GM18520 (cell line): ENCODE measurements around the gene FAM107B.
A peak's percentile ranks its signal among the peaks of the same experiment; 100 is the strongest.
"Not testable (repeated sequence)": the region's sequence is repeated elsewhere in the genome, so short reads cannot be mapped to it uniquely, and the experiment has no call there.

Experiments used
- ATAC-seq: cut with Tn5 transposase; IDR thresholded peaks from one replicate; pipeline ENCODE4 v1.9.1; 2021; ENCODE audit not compliant: unreplicated experiment

FAM107B gene

DNA sequence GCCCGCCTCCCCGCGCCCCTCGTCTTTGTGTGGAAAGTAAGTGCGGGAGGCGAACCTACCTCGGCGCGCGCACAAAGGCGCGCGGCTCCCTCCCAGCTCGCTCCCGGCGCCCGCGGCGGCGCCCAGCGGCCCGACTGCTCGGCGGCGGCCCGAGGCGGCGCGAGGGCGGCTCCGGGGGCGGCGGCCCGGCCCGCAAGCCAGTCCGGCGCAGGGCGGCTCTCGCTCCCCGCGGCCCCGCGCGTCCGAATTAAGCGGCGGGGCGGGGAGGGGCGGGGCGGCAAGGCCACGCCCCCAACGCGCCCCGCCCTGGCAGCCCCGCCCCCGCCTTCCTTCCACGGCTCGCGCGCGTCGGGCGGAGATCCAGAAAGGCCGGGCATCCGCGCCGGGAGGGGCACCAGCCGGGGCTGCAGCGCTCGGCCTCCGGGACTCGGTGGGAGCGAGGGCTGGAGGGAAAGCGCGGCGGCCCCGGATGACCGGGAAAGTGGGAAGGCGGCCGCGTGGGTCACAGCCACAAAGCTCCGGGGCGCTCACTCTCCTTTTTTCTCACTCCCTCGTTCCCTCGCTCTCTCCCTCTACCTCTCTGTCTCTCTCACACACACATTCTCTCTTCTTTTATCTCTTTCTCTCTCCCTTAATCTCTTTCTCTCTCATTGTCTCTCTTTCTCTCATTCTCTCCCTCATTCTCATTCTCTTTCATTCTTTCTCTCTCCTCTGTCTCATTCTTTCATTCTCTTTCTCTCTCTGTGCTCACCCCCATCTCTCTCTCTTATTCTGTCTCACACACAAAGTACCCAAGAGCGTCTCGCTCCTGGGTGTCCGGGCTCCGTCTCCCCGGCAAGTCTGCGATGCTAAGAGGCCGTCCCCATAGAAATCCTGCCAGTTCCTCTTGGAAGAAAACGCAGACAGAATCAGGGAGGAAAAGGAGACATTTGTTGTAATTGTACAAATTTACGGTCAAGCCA, 170.2 kb downstream of the FAM107B start:
- peak; percentile 36 for ATAC-seq

DNA sequence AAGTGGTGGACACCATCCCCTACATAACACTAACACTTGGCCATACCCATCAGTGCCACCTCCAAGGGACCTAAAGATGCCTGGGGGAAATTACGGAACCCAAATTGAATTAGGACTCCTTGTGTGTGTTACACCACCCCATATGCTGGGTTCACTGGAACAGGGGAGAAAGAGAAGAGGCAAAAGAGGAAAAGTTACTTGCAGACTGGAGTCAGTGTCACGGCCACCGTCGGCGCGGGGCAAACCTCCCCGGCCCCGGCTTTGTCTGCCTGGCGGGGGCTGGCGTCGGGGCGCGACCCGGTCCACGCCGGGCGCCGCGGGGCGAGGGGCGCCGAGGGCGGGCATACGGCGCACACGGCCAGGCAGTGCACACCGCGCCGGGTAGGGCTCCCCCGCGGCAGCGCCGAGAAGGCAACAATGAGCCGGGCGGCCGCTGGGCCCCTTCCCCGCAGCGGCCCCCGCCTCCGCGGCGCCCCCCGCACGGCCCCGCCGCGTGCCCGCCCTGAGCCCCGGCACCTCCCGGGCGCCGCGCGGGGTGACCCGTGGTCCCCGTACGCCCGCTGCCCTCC, 171.1 kb downstream of the FAM107B start:
- ATAC-seq = peak; percentile 2

DNA sequence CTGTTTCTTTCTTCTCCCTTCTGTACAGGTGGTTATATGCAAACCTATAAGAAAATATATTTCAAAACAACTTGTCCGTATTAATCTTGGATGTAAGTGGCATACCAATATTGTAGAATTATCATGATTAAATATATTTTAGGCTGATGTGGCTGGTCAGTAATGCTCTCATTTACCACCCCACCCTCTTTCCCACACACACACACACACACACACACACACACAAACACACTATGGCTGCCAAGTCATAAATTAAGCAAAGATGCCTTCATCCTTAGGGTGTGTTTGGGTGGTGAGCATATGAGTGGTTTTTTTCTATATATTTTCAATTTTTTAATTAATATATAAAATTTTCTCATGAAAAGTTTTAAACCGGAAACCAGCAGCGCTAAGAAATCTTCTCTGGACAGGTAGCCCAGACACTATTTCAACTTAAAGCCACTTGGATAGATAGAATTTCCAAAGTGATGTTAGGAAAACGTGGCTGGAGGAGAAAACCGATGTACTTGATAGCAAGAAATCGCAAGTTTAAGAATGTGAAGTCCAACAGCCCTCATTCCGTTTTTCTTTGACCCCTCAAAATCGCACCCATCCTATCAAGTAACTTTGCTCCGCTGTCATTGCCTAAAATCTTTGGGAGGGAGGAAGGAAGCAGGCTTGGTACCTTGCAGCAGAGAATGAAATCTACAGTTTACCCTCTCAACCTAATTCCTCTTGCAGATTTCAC, 171.7 kb downstream of the FAM107B start:
- no peak for ATAC-seq

DNA sequence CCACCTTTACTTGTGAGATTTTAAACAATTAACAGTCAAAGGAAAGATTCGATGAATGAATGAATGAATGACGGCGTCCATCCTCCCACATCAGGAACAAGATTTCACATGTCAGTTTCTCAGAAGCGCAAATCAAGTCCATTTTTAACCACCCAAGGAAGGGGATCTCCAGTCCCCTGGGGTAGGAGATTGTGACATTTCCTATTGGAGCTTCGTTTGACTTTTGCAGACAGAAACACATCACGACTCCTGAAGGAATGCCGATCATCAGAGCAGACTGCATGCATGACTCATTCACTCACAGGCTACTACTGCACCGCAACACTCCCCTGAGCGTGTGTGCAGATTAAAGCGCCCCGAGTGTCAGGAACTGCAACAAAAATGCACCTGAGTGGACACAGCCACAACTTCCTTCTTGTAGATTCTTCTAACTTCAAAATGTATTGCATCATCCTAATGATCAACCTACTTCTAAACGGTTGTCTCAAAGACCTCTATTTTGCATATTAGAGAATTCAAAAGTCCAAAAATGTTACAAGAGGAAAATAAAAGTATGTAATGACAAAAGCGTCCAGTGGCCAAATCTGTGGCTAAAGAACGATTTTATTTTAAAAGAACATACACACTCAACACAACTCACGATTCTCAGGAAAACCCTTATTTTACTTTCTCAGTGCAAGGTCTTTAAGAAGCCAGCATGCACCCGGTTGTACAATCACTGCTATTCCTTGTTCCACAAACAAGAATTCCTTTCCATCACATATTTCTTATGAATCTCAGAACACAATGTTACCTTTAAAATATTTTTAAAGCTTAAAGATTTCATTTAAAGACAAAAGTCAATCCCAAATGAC, 172.6 kb downstream of the FAM107B start:
- peak; percentile 28 for ATAC-seq

DNA sequence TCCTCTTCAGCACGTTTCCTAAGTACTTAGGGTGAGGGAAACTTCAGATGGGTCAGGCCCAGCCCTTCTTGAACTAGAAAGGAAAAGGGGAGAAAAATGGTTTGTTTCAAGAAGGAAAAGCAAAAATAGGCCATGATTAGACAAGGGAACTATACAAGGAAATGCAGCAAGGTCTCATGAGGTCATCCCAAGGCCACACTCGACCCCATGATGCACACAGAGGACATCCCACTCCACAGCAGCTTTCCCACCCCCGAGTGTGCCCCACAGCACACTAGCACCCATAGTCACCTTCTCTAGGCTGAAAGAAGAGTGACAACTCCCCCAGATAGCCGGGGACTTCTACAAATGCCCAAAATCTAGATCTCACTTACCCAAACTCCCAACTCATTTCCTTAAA, 173.4 kb downstream of the FAM107B start:
- ATAC-seq = no peak

DNA sequence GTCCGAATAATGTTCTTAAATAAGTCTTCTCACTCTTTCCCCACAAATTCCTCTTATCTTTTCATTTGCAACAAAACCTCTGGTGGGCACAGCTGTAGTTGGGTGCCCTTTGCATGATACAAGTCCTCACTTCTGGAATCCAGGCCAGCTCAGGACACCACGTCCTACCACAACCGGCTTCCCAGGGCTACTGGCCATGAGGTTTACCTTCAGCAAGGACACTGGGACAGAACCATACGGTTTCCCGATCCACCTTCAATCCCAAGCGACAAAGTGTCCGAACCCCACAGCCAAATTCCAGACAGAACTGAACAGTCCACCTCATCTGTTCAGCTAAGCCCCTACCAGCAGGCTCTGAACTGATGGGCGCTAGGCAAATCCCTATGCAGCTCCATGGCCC, 174.6 kb downstream of the FAM107B start:
- no peak for ATAC-seq

DNA sequence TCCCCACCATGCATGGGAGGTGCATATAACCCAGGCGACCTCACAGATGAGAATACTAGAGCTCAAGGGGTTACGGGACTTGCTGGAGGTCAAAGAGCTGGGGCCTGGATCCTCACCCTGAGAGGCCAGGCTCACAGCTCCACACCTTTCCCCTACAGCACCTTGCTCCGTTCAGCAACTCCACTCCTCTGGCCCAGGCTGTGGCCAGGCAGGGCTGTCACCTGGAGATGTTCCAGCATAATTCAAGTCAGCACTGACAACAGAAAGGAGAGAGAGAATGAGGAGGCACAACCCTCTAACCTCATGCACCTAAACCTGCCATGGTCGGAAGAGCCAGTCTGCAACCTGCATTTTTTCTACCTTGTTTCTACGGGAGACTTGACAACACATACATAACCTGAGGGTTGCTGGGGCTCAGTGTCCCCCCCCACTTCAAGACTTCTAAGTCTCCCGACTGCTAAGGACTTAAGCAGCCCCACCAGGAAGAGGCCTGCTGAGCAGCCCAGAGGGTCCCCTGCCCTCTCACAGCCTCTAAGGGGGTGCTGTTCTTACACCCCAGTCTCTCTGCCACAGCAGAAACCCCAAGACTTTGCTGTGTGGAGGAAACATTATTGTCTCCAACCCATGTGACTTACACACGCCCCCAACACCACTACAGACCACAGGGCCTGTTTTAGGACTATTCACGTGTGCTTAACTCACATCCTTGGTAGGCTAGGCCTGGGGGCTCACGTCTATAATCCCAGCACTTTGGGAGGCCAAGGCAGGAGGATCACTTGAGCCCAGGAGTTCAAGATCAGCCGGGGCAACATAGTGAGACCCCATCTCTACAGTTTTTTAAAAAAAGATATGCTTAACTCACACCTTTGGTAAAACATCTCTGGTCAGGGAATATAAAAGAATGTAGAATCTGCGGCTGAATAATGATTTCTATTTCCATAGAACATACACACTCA, 175.6 kb downstream of the FAM107B start:
- ATAC-seq = no peak

DNA sequence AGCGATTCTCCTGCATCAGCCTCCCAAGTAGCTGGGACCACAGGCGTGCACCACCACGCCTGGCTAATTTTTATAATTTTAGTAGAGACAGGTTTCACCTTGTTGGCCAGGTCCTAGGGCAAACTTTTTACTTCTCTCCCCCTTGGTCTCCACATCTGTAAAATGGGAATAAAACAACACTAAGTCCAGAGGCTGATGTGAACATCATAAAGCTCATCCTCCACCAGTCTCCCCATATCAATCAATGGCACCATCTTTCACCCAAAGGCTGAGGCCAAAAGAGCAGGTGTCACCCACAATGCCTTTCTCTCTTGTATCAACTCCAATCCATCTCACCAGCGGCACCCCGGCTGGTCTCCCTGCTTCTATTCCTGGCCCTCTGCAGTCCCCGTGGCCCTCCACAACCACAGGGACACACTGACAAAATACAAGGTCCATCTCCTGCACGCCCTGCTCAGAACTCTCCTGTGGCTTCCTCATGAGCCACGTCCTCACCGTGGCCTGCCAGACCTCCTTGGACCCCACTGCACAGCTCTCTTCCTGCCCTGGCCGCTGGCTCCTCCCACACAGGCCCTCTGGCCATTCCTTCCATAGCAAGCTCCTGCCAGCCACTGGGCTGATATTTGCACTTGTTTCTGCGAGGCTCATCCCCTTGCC, 179.0 kb downstream of the FAM107B start:
- ATAC-seq = no peak

DNA sequence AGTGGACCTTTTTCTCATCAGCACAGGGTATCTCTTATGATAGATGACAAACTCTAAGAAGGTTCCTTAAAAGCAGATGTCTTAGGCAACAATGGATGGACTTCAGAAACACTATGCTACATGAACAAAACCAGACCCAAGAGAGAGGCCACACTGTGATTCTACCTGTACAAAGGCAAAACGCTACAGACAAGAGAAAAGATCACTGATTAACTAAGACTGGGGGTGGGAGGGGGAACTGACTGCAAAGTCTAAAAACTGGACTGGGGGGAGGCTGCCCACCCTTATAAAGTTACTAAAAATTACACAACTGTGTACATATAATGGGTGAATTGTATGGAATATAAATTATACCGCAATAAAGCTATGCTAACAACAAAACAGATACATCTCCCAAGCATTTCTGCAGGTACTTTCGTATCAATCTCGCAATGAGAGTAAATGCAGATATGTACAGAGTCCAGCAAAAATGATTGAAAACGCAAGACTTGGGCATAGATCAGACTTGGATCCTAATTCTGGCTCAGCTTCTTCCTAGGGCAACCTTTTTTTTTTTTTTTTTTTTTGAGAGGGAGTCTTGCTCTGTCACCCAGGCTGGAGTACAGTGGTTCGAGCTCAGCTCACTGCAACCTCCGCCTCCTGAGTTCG, 179.7 kb downstream of the FAM107B start:
- no peak for ATAC-seq

DNA sequence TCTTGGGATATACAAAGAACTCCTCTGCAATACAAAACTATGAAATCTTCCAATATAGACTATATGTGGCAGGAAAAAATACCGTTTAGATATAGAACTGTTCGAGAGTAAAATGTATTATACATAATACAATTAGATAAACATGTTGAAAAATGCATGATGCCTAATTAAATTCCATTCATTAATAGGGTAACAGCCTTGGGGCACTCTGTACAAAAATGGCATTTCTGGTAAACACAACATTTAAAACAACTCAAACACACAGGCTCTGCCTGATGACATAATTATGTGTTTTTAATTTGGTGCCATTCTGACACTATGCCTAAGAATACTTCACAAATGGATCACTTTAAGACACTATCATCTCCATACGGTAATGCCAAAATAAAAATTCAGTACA, 180.9 kb downstream of the FAM107B start:
- ATAC-seq = no peak

DNA sequence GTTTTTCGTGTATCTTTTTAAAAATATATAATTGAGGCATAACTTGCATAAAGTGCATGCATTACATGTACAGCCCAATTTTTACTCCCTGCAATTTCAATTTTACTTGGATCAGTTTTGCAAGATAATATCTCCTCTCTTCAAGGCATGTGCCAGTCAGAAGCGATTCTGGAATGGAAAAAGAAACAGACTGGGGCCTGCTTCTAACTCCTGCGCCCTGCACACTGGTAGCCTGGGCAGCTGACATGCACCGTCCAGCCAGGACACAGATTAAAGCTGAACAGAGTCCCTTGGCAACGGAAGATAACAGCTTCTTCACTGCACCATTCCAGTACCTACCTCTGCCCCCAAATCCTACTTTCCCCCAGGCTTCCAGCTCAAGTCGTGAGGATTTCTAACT, 182.1 kb downstream of the FAM107B start:
- ATAC-seq = no peak

DNA sequence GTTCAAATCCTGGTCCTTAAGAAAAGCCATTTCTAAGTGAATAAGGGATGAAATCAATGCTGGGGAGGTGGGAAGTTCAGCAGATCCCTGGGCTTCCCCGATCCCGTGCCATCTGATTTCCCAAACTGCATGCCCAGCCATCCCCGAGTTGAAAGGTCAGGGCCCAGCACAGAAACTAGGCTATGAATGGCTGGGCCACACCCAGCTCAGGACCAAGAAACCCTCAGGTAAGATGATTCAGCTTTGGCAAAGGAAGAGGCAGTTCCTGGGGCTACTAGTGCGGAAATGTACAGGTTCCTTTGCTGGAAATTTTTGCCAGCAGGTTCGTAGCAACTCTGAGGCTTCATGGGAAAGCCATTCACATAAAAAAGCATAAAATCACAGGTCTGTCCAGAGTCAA, 182.7 kb downstream of the FAM107B start:
- ATAC-seq = no peak

DNA sequence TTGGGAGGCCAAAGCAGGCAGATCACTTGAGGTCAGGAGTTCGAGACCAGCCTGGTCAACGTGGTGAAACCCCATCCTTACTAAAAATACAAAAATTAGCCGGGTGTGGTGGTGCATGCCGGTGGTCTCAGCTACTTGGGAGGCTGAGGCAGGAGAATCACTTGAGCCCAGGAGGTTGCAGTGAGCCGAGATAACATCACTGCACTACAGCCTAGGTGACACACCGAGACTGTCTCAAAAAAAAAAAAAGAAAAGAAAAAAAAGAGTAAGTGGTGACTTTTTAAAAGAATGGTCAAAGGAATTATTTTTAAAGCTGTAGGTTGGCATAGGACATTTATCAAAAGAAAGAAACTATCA, 185.8 kb downstream of the FAM107B start:
- ATAC-seq = not testable (repeated sequence)

DNA sequence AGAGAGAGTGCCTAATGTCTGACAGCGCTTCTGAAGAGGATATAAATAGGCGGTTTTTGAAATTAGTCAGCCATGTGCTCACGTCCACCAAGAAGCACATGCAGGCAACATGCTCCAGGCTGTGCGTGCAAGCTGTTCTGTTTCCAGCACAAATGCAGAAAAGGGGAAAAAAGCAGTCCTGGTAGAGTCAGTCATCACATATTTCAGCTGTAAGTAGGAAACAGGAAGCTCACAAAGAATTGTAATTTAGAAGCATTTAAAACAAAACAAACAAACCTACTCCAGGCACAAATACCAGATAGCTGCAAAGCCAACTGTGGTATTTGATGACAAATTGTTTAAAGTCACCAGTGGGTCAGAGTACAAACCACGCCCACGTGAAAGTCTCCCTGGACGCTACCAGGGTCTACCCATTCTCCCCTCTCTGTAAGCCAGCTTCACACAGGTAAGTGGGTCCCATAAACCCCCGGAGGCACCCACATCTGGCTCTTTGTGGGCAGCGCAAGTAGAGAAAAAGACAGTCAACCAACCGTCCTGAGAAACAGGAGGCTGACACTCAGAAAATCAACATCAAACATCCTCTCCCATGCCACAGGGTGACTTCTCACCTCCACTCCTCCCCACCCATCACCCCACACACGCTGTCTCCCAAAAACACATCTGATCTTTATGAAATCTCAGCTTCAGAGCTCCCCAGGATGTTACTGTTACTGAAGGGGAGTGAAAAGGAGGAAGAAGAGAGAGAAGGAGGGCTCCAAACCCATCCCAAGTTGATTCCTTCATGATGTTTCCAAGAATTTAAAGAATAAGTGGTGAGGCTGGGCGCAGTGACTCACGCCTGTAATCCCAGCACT, 186.4 kb downstream of the FAM107B start:
- ATAC-seq = no peak

DNA sequence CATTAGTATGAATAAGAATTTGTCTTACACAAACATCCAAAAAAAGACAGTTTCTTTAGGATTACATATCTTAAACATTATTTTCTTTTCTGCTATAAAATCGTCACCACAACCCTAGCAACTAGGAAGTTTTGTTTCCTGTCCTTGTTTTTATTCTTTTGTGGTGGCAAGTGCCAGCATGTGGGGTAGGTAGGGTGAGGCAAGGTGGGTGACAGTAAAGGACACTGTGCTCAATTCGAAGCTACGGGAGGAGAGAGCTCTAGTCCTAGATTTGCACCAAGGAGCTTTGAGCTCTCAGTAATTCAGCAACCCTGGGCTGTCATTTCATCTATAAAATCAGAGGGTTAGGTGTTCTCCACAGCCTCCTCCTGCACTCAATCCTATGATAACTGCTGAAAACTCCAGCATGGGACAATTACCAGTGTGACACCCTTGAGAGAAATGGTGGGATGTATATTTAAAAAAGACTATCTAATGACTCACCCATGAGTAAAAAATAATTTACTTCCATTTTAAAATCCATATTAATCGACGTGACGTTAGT, 187.1 kb downstream of the FAM107B start:
- no peak for ATAC-seq

DNA sequence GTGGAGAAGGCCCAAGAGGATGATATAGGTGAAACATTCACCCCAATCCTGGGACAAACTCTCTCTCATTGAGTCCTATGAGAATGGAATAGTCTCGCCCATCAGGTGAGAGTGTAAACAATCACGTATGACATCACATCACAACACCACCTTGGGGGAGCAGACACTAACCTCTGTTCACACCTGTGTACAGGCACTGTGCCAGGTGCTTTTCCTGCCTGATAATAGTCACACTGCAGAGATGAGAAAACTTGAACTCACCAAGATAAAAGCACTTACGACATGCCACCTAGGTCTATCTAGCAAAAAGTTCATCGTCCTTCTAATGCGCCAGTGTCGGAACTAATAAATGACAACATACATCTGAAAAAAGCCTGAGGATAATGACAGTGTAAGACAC, 187.8 kb downstream of the FAM107B start:
- ATAC-seq = no peak

DNA sequence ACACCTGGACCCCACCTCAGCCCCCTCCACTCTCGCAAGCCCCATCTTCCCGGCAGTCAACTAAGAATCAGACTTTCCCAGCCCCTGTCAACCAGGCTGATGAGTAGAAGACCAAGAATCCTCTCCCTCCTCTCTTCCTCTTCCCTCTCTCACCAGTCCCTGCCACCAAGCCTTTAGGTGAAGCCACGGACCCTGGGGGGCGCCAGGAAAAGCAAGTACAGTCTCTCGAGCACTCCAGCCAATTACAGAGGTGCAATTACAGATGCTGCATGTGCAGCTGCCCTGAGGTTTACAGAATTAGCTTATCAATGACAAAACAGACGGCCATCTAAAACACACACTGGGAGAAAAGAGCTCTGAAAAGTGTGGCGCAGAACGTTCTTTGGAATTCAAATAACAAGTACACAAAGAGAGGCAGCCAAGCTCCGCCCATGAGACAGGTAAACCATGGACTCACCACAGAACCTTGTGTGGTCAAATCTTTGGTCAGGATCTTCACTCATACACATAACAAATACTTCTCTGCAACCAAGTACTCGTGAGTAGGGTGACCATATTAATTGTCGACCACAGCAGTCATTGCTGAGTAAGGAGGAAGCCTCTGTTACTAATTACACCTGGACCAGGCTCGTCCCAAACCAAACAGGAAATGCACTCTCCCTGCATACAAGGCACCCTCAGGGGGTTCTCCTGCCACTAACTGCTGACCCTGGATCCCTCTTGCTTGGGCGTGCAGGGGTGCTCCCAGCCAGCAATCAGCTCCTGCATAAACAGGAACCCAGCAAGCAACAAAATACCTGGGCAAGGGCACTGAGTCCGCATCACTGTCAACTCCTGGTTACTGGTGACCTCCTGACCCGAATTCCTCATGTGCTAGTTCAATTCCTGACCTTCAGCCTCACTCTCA, 189.2 kb downstream of the FAM107B start:
- ATAC-seq = no peak
